KOPT-K1 (cell line): ENCODE measurements around the gene TRMU.

Source experiments
- H3K27ac ChIP-seq: fragments of 200-600 bp; sonication (generic); 2 replicates; pipeline ENCODE4 v1.5.1; 2016; ENCODE audit warnings: antibody characterized with exemption, mild to moderate bottlenecking, low read depth, low read length; ENCODE audit not compliant: poor library complexity, severe bottlenecking
- H3K36me3 ChIP-seq: fragments of 200-600 bp; sonication (generic); 2 replicates; pipeline ENCODE4 v1.5.1; 2017; ENCODE audit warnings: antibody characterized with exemption, mild to moderate bottlenecking, low read length, moderate library complexity; ENCODE audit not compliant: insufficient read depth
- H3K9me3 ChIP-seq: fragments of 200-600 bp; sonication (generic); 2 replicates; pipeline ENCODE4 v1.5.1; 2017; ENCODE audit warnings: antibody characterized with exemption, low read length, mild to moderate bottlenecking; ENCODE audit not compliant: insufficient read depth, poor library complexity, severe bottlenecking

Gene TRMU

DNA sequence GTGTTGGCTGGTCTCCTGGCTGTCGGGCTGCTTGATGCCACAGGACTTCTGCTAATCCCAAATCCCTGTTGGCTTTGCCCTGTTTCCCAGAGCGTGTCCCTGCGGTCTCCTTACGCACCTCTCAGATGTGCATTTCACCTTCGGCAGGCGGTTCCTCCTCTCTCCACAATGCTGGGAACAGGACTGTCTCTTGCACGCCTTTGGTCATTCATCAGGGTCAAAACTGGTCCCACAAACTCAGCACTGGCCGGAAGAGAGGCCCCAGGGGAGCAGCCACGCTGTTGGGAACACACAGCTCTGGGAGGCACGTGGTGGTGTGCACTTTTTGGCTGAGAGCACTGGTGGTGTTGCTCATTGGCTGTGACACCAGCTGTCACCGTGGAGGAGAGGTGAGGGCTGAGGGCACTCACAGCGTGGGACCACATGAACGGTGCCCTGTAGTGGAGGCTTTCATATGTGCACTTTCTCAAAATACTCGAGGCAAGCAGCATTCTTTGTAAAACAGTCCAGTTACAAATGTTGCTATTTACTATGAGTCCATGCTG, 15.3 kb upstream of the TRMU start:
- Histone ChIP-seq H3K36me3 (peaks cover 100% of the 10 kb centered on the region), H3K27ac (no peak overlapping the region), H3K9me3 (no peaks in the 10 kb centered on the region)

DNA sequence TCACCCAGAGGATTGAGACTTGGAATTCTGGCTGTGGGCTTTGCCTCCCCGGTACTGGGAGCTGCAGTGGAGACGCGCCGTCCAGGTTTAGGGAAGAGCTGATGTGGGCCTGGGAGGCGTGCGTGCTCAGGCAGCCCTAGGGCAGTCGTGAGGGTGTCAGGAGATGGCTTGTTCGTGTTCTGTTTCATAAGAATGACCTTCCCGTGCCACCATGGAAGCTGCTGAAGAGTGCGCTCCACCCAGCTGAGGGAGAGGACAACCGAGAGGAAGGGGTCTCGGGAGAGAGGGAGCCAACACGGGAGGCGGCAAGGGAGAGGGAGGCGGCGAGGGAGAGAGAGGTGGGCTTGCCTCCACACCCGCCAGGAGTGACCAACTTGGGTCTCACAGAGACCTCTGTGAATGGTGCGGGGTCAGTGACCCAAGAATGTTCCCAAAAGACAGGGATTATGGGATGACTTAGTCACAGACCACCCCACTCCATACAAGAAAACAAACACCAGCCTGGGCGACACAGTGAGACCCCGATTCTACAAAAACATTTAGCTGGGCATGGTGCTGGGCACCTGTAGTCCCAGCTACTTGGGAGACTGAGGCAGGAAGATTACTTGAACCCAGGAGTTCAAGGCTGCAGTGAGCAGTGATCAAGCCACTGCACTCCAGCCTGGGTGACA, 14.7 kb upstream of the TRMU start:
- Histone ChIP-seq H3K27ac (no peak overlapping the region), H3K9me3 (no peaks in the 10 kb centered on the region), H3K36me3 (peaks cover 100% of the 10 kb centered on the region)

DNA sequence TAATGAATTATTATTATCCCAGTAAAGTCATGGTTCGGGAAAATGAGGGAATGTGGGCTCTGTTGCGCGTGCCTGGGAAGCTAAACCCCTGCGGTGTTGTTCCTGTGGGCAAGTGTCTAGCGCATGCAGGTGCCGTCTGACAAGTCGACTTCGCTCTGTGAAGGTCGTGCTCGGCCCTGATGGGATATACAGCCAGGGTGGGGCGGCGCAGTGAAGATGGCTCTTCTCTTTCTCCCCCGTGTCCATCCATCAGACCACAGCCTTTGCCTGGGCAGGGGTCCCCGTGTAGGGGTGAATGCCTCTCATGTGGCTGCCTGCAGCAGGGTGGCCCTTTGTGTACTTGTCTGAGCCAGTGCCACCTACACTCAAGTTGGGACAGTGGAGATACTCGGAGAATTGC, 12.8 kb upstream of the TRMU start:
- Histone ChIP-seq H3K36me3 (peaks cover 100% of the 10 kb centered on the region), H3K9me3 (no peaks in the 10 kb centered on the region), H3K27ac (no peak overlapping the region)

DNA sequence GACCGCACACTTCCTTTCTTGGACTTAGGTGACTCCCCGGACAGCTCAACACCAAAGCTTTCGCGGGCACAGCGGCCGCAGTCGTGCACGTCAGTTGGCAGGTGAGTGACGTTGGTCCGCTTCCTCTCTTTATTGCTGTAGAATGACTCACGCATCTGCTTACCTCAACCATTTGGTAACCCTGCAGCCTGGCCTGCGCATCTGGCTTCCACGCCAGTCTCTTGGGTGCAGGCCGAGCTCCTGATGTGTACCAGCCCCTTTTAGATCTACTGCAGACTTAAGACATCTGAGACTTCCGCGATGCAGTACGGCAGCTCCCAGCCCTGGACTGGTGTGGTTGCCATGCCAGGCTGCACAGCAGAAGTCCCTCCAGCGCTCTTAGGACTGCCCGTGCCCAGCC, 12.4 kb upstream of the TRMU start:
- H3K27ac ChIP-seq: no peak overlapping the region
- peaks cover 100% of the 10 kb centered on the region for H3K36me3 ChIP-seq

DNA sequence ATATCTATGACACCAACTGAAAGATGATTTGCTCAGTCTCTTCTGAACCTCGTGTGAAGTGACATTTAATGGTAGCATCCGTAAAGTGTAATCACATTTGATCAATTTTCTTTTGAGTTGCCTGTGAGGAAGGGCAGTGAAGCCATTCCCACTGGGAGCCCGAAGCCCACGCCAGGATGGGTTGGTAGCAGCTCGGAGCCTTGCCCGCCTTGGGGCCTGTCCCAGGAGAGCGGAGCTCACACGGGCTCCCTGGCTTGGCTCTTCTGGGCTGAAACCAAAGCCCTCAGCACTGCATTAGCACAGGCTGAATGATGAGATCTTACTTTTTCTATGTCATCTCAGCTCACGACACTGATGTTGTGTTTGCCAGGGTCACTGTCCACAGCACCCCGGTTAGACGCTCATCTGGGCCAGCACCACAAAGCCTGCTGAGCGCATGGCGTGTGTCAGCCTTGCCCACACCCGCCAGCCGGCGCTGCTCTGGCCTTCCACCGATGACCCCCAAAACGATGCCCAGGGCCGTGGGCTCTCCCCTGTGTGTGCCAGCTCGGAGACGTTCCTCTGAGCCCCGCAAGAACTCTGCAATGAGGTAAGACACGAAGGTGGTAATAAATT, 9.3 kb upstream of the TRMU start:
- H3K27ac ChIP-seq: no peak overlapping the region
- peaks cover 100% of the 10 kb centered on the region for H3K36me3 ChIP-seq
- H3K9me3 ChIP-seq: no peaks in the 10 kb centered on the region

More for the DNA sequence above, 12.4 kb upstream of the TRMU start:
- H3K9me3 ChIP-seq: no peaks in the 10 kb centered on the region

DNA sequence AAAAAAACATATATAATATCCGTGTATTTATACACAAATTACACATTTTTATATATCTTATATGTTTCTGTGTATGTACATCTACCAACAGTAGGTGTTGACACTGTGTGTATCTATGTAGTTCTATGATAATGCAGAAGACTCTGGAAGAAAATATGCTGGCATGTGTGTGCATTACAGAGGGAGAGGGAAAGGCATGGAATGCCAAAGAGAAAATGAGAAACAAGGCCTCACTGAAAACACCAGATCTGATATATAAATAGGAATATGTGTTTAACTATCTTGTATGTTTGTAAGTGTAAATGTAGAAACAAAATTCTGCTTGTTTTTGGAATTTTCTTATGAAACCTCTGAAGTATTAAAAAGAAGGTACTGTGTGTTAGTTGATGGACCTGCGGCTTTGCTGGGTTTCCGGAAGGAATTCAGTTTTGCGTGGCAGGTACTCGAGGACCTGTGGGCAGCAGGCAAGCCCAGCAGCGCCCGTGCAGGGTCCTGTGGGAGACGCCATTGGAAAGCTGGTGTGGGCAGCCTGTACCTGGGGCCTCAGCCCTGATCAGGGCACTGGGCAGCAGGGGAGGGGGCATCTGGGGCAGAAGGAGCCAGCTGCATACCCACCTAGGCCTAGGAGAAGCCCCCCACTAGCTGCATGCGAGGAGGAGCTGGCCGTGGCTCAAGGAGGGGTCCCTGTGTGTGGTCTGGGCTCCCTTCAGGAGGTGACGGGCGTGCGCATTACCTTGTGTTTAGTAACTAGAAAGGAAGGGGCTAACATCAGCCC, 7.6 kb upstream of the TRMU start:
- Histone ChIP-seq H3K27ac (no peak overlapping the region), H3K36me3 (peaks cover 100% of the 10 kb centered on the region), H3K9me3 (no peaks in the 10 kb centered on the region)

DNA sequence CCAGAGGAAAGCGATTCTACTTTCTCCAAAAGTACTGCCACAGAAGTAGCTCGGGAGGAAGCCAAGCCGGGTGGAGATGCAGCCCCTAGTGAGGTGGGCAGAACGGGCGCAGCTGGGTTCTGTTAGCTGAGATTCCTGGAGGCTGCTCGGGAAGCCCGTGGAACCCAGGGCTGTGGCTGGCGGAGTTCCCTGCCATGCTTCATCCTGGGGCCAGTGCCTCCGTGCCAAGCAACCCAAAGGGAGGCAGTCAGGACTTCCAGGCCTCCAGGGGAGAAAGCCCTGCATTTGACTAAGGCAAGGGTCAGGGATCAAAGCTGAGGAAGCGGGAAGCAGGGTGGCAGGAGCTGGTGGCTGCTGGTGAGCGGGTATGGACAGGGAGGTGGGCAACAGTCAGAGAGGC, 6.7 kb upstream of the TRMU start:
- H3K36me3 ChIP-seq: peaks cover 100% of the 10 kb centered on the region
- no peak overlapping the region for H3K27ac ChIP-seq
- no peaks in the 10 kb centered on the region for H3K9me3 ChIP-seq

DNA sequence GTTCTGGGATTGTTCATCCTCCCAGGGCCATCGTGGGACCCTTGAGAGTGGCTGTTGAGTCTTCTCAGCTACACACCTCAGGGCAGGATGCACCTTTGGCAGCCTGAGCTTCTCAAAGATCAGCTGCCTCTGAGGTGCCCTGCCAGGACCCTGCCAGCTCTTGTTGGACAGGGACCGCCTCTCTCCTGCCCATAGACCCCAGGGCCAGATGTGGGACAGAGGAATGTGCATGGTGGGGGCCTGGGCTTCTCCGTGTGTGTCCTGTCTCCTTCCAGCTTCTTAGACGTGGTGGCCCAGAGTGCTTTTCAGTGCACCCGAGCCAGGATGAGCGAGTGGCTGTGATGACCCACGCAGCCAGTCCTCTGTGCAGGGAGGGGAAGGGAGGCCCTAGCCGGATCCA, 5.9 kb upstream of the TRMU start:
- Histone ChIP-seq H3K36me3 (peaks cover 93% of the 10 kb centered on the region), H3K9me3 (no peaks in the 10 kb centered on the region), H3K27ac (no peak overlapping the region)

DNA sequence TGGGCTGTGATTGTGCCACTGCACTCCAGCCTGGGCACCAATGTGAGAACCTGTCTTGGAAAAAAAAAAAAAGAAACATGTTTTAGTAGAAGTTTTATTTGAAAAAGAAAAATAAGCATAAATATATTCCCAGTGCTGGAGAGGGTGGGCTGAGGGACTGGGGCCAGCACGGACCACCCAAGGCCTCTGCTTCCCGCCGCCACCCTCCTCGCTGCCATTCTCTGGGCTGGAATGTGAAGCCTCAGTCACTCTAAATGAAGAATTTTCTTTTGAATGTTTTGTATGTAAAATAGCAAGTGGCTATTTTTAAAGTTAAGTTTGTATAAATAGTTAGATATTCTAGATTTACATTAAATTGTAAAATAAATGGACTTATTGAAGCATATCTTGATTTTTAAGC, 5.1 kb upstream of the TRMU start:
- Histone ChIP-seq H3K27ac (no peak overlapping the region), H3K9me3 (no peaks in the 10 kb centered on the region), H3K36me3 (peaks cover 85% of the 10 kb centered on the region)

DNA sequence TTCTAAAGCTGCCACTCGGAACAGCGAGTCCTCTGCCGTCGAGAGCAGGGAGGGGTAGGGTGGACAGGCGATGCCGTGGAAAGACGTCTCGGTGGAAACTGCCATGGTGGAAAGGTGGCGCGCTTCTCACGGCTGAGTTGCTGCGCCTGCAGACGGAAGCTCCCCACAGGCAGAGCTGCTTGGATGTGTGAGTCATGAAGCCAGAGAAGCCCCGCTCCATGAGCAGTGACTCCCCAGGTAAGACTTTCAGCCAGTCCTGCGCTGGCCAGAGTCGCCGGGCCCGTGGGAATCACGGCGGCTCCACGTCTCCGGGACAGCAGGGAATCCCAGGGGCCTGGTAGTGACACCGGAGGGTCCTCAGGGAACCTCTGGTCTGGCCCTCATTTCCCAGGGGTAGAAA, 4.0 kb upstream of the TRMU start:
- H3K9me3 ChIP-seq: no peaks in the 10 kb centered on the region
- peaks cover 74% of the 10 kb centered on the region for H3K36me3 ChIP-seq
- no peak overlapping the region for H3K27ac ChIP-seq

DNA sequence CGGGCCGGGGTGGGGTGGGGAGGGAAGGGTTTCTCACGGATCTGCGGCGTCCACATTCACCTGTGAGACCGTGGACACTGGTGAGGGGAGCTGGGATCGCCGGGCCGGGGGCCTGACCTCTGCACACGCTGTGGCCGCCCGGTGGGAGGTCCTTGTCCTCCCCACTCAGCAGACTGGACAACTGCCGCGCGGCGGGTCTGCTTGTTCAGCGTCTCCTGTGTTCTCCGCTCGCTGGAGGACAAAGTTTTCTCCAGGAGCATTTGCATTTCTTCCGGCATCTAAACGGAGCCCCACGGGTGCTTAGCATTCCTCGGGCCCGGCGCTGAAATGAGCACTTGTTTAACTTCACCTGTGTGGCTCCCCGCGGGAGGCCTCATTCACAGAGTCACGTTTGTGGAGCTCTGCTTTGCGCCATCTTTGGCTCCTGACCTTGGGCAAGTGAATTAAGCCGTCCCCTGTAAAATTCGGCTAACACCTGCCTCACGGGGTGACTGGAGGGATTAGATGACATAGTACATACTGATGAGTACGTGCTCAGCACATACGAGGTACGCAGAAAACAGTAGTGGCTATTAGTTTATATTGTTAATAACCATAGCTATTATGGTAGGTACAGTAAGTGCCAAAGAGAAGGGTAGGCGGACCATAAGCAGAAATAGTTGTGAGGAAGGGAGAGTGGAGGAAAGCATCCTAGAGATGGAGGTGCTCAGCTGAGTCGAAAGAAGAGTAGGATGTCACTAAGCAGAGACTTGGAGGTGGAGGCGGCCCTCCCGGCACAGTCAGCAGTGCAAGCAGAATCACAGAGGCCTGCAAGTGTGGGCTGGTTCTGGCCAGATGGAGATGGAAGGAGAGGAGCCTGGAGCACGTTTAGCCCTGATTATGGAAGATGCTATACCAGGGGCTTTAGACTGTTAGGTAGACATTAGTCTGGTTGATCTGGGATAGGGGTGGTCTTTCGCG, 885 bp downstream of the TRMU start:
- peak overlapping the region; percentile 78 for H3K27ac ChIP-seq
- H3K36me3 ChIP-seq: peaks cover 67% of the 10 kb centered on the region
- H3K9me3 ChIP-seq: no peaks in the 10 kb centered on the region

DNA sequence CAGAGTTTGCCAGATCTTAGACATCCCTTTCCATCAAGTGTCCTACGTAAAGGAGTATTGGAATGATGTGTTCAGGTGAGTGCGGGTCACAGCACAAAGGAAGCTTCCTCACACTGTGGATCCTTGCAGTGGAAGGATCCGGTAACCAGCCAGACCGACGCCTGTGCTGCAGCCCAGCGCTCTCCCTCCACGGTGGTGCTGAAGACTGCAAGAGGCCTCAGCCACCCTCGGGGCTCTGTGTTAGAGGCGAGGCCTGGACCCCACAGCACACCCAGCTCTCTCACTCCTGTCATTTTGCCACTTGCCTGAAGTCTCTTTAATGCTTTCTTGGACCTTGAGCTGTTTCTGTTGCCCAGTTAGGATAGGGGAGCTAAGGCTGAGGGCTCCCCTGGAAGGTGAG, 2.4 kb downstream of the TRMU start:
- Histone ChIP-seq H3K36me3 (peaks cover 67% of the 10 kb centered on the region), H3K9me3 (no peaks in the 10 kb centered on the region), H3K27ac (no peak overlapping the region)

DNA sequence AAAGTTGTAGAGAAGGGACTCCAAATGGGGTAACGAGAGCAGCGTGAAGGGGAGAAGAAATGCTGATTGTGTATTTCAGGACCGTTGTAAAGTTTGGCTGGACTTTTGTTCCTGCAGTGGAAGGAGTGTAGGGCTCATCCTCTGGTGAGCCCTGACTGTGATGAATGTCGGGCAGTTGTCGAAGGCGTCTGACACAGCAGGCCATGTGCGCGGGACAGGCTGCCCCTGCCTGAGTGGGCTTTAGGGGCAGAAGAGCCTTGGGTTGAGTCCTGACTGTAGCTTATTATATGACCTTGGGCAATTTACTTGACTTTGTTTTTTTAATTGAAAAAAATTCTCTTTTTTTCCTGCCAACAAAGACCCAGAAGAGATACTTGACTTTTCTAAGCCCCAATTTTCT, 3.1 kb downstream of the TRMU start:
- Histone ChIP-seq H3K9me3 (no peaks in the 10 kb centered on the region), H3K36me3 (peaks cover 67% of the 10 kb centered on the region), H3K27ac (no peak overlapping the region)

DNA sequence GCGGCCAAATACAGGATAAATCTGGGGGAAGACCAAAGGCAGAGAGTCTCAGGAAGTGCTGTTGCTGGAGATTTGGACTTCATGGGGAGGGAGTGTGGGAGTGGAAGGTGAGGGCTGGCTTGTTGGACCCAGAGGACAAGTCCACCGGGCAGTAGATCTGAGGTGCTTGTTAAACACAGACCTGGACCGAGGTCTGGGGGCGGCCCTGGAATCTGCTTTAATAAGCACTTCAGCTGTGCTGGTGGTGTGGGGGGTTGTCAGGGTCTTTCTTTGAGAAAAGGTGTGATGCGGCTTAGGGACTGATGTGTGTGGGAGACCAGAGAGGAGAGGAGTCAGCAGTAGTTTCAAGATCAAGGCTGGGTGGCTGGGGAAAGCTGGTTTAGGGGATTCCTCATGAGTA, 4.4 kb downstream of the TRMU start:
- Histone ChIP-seq H3K9me3 (no peaks in the 10 kb centered on the region), H3K27ac (no peak overlapping the region), H3K36me3 (peaks cover 78% of the 10 kb centered on the region)
